Fibroblast of skin of abdomen (primary cell): ENCODE results near the gene ATF7. TPM values are rescaled to one million over a fixed set of nuclear protein-coding genes. Genes with fewer than 3 reads are reported as not detected.
A peak's percentile ranks its signal among the peaks of the same experiment; 100 is the strongest.
"Not testable (repeated sequence)": the region's sequence is repeated elsewhere in the genome, so short reads cannot be mapped to it uniquely, and the experiment has no call there.

Experiments used
- DNase-seq: peaks from one replicate; pipeline ENCODE4 v3.0.0-alpha.2; 2013
- polyA plus RNA-seq, 2 experiments: library from polyadenylated mRNA; unstranded; fragments of 120-200 nt; gene quantifications; one replicate each; pipeline ENCODE4 v1.2.1, GENCODE V29; 2013; ENCODE audit not compliant: insufficient read length in 2 of 2

ATF7 gene
- polyA plus RNA-seq (2013, experiment 1 of 2; ENCODE audit: insufficient read length), result 25.2 TPM
- 22.3 TPM for polyA plus RNA-seq (2013, experiment 2 of 2; ENCODE audit: insufficient read length)

GRCh38 chr12:53625946-53626701, at the start of gene ATF7:
TSS of gene ATF7 (minus strand) at chr12:53626382. CDS start at chr12:53601000, 25,382 bp downstream.
- peak; percentile 98 for DNase-seq

- no peak for DNase-seq
These were observed 49.0 kb upstream of the ATF7 start for GRCh38 chr12:53674977-53675700.

DNA sequence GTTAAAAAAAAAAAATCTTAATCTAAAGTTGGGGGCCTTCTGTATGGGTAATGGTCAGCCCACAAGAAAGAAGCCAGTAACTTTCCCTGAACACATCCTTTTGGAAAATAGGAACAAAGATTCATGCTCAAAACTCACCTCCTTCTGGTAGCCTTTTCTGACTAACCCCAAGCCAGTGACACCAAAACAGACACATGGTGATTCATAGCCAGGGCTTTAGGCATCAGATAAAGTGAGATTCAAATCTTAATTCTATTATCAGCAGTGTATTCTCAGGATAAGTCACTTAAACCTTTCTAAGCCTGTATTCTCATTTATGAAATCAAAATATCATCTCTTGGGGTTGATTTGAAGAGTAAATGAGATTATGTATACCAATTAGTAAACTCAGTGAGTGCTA, 44.8 kb upstream of the ATF7 start:
- DNase-seq, result no peak

GRCh38 chr12:53670308-53670707, 44.1 kb upstream of the ATF7 start:
- no peak for DNase-seq

DNA sequence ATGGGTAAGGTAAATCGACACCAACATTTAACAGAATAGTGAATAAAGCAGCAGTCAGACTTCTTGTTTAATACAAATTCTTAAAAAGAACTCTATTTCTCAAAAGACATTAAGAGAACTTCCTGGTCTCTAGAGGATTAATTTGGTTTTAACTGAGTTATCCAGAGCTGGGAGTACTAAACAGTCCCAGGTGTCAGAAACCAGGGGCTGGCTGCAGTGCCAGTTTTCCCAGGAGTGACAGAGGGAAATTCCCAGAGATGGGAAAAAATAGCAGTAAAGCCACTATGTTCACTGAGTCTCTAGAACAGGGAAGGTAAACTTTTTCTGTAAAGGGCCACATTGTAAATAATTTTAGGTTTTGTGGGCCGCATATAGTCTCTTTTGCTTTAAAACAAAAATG, 40.9 kb upstream of the ATF7 start:
- DNase-seq, result no peak

GRCh38 chr12:53664936-53665335, 38.8 kb upstream of the ATF7 start:
- no peak for DNase-seq

DNA sequence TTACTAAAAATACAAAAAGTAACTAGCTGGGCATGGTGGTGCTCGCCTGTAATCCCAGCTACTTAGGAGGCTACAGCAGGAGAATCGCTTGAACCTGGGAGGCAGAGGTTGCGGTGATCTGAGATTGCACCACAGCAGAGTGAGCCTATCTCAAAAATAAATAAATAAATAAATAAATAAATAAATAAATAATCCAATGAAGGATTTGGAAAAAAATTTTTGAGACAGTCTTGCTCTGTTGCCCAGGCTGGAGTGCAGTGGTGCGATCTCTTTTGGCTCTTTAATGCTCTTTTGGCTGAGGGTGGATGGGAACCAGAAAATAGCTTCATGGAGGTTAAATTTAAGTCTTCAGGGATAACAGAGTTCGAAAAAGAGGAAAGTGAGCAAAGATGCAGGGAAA, 38.0 kb upstream of the ATF7 start:
- DNase-seq, result no peak

- no peak for DNase-seq
These were observed 33.9 kb upstream of the ATF7 start for GRCh38 chr12:53660041-53660440.

DNA sequence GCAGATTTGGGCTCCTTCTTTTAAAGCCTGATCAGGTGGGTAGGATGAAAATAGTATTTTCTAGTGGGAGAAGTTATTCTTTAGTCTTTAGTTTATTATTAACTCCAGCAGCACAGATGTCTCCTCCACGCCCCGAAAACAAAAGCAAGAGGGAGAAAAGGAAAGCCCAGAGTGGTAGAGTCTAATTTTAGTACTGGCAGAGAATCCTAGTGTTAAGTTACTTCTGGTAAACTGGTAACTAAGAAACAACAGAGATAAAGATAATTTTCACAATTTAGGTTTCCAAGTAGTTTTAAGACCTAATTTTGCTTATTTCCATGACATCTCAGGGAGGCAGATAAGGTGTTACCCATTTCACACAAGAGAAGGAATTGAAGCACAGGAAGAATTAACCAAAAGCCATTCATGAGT, 33.4 kb upstream of the ATF7 start:
- DNase-seq, result no peak

DNA sequence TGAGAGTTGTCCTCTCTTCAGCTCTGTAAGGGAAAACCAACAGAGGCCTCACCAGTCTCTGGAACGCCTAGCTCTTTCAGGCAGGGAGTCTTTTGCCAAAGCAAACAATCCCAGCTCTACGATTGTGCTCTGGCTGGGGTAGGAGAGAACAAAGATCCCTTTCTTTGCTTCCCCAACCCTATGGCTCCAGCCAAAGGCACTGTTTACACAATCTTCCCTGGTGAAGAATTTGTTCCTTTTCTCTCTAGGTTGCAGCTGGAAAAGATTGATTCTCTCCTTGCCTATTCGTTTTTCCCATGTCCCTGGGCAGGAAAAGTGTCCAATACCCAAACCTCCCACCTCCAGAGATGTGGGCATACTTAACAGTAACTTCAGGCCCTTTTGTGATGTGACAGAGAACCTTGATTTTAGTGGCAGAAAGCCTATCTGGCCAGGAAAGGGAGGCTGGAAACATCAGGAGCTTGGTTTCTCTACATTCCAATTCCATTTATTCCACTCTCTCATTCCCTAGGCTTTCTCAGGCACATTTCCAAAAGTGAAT, 32.9 kb upstream of the ATF7 start:
- DNase-seq, result peak; percentile 48

GRCh38 chr12:53657041-53657440, 30.9 kb upstream of the ATF7 start:
- DNase-seq, result no peak

DNA sequence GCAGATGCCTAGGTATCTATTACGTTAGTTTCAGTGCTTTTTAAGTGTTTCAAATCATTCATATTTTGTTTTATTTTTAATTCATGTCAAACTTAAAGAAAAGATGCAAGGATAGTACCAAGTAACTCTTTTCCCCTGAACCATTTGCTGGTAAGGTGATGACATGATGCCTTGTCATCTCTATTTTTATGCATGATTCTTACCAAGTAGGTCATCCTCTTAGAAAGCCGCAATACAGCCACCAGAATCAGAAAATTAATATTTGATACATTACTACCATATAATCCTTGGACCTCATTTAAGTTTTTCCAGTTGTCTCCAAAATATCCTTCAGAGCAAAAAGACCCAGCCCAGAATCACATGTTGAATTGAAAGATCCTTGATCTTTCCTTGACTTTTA, 27.4 kb upstream of the ATF7 start:
- no peak for DNase-seq

DNA sequence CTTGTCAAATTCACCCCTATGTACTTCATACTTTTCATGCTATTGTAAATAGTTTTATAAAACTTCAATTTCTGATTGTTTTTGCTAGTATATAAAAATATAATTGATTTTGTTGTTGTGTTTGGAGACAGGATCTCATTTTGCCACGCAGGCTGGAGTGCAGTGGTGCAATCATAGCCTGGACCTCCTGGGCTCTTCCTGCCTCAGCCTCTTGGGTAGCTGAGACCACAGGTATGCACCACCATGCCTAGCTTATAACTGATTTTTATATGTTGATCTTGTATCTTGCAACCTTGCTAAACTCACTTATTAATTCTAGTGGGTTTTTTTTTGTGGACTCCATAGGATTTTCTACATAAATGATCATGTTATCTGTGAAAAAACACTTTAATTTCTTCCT, 26.2 kb upstream of the ATF7 start:
- DNase-seq, result peak; percentile 60

DNA sequence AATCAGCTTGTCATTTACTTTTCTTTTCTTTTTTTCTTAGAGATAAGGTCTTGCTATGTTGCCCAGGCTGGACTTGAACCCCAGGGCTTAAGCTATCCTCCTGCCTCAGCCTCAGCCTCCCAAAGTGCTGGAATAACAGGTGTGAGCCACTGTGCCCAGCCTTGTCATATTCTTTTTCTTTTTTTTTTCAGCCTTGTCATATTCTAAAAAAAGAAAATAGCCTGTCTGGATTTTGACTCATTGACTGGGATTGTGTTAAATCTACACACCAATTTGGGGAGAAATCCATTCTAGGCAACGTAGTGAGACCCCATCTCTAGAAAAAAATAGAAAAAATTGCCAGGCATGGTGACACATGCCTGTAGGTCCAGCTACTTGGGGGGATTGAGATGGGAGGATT, 25.6 kb upstream of the ATF7 start:
- DNase-seq, result no peak

DNA sequence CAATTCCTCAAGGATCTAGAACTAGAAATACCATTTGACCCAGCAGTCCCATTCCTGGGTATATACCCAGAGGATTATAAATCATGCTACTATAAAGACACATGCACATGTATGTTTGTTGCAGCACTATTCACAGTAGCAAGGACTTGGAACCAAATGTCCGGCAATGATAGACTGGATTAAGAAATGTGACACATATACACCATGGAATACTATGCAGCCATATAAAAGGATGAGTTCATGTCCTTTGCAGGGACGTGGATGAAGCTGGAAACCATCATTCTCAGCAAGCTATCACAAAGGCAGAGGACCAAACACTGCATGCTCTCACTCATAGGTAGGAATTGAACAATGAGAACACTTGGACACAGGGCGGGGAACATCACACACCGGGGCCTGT, 20.1 kb upstream of the ATF7 start:
- not testable (repeated sequence) for DNase-seq

DNA sequence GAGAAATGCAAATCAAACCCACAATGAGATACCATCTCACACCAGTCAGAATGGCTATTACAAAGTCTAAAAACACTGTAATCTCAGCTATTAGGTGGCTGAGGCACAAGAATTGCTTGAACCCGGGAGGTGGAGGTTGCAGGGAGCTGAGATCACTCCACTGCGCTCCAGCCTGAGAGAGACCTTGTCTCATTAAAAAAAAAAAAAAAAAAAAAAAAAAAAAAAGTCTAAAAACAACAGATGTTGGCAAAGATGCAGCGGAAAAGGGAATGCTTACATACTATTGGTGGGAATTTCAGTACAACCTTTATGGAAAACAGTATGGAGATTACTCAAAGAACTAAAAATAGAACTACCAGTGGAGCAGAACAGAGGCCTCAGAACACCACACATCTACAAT, 19.0 kb upstream of the ATF7 start:
- DNase-seq, result peak; percentile 36

DNA sequence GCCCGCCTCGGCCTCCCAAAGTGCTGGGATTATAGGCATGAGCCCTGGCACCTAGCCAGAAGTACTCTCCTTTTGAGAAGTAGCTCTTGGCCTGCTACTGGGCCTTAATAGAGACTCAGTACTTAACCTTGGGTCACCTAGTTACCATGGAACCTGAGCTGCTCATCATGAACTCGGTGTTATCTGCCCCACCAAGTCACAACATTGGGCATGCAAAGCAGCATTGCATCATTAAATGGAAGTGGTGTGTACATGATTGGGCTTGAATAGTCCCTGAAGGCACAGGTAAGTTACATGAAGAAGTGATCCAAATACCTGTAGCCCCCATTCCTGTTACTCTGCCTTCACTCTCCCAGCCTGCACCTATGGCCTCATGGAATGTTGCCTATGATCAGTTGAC, 18.0 kb upstream of the ATF7 start:
- DNase-seq, result no peak

- DNase-seq, result no peak
These were observed 17.2 kb upstream of the ATF7 start for GRCh38 chr12:53643232-53643979.

GRCh38 chr12:53638057-53638456, 11.9 kb upstream of the ATF7 start:
- DNase-seq, result no peak

GRCh38 chr12:53636641-53637040, 10.5 kb upstream of the ATF7 start:
- DNase-seq, result no peak

DNA sequence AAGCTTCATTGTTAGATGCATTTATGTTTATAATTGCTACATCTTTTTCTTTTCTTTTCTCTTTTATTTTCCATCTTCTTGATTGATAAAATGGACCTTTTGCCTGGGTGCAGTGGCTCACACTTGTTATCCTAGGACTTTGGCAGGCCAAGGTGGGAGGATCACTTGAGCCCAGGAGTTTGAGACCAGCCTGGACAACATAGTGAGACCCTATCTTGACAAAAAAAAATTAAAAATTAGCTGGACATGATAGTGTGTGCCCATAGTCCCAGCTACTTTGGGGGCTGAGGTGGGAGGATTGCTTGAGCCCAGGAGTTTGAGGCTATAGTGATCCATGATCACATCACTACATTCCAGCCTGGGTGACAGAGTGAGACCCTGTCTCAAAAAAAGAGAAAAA, 9.5 kb upstream of the ATF7 start:
- not testable (repeated sequence) for DNase-seq

GRCh38 chr12:53631721-53632120, 5.5 kb upstream of the ATF7 start:
- no peak for DNase-seq

DNA sequence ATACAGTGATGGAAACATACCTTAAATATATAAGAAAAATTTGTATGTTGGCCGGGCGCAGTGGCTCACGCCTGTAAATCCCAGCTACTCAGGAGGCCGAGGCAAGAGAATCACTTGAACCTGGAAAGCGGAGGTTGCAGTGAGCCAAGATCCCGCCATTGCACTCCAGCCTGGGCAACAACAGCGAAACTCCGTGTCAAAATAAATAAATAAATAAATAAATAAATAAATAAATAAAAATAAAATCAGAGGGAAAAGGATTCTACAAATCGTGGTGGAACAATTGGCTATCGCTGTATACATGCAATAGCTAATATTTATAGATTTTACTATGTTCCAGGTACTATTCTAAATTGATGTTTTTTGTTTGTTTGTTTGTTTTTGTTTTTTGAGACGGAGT, 1.7 kb upstream of the ATF7 start:
- DNase-seq, result no peak
